Measurements from ENCODE around the gene C16orf46.

Gene C16orf46

GRCh38 chr16:81096715-81097208 lies 19.7 kb upstream of the C16orf46 start:
- peak overlapping the region; percentile 16 for H3K4me3 ChIP-seq (ENCODE audit: low read depth, low read length)
- DNase-seq (ENCODE audit: low read depth), result no peak
- in situ Hi-C loops (cut with HindIII; ENCODE audit: low sequenced_read_pairs), result no loop called here
- TF ChIP-seq CTCF (IDR thresholded peaks at IDR 0.05; ENCODE audit: low read depth, low read length, missing control alignments), result no peak

- DNase-seq (ENCODE audit: low read depth), result peak; percentile 97
- in situ Hi-C loops (cut with HindIII; ENCODE audit: low sequenced_read_pairs), result no loop called here
Measured at GRCh38 chr16:81095953-81096714, 19.1 kb upstream of the C16orf46 start, which contains the start of gene GCSH. Gene GCSH (minus strand): TSS chr16:81096395. CDS start chr16:81096278, 117 bp downstream.

DNA sequence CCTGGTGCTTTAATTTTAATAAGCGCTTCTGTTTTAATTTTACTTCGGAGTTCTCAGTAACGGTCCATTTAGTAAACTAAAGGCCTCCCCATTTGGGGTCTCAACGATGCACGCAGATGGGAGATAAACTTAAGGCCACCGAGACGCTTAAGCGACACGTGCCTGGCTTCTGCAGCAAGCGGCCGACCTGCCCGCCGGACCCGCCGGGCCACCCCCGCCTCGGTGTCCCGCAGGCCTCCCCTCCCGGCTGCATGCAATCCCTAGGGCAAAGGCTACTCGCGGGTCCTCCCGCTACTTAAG lies 18.6 kb upstream of the C16orf46 start:
- TF ChIP-seq CTCF (IDR thresholded peaks at IDR 0.05; ENCODE audit: low read depth, low read length, missing control alignments), result no peak
- DNase-seq (ENCODE audit: low read depth), result no peak
- in situ Hi-C loops (cut with HindIII; ENCODE audit: low sequenced_read_pairs), result no loop called here
- peak overlapping the region; percentile 79 for H3K4me3 ChIP-seq (ENCODE audit: low read depth, low read length)

More at GRCh38 chr16:81095953-81096714, 19.1 kb upstream of the C16orf46 start, which contains the start of gene GCSH:
- no peak for TF ChIP-seq CTCF (IDR thresholded peaks at IDR 0.05; ENCODE audit: low read depth, low read length, missing control alignments)
- H3K4me3 ChIP-seq (ENCODE audit: low read depth, low read length), result peak within 1 kb of the TSS; percentile 79

- TF ChIP-seq CTCF (IDR thresholded peaks at IDR 0.05; ENCODE audit: low read depth, low read length, missing control alignments), result no peak
- in situ Hi-C loops (cut with HindIII; ENCODE audit: low sequenced_read_pairs), result no loop called here
- peak; percentile 24 for DNase-seq (ENCODE audit: low read depth)
- peak overlapping the region; percentile 79 for H3K4me3 ChIP-seq (ENCODE audit: low read depth, low read length)
Measured at GRCh38 chr16:81094771-81095251, 17.8 kb upstream of the C16orf46 start.

GRCh38 chr16:81088836-81089235 lies 11.8 kb upstream of the C16orf46 start:
- TF ChIP-seq CTCF (IDR thresholded peaks at IDR 0.05; ENCODE audit: low read depth, low read length, missing control alignments), result no peak
- H3K4me3 ChIP-seq (ENCODE audit: low read depth, low read length), result no peak overlapping the region
- DNase-seq (ENCODE audit: low read depth), result no peak
- in situ Hi-C loops (cut with HindIII; ENCODE audit: low sequenced_read_pairs), result no loop called here

GRCh38 chr16:81081014-81081413 lies 4.0 kb upstream of the C16orf46 start:
- no peak for TF ChIP-seq CTCF (IDR thresholded peaks at IDR 0.05; ENCODE audit: low read depth, low read length, missing control alignments)
- in situ Hi-C loops (cut with HindIII; ENCODE audit: low sequenced_read_pairs), result loop anchor here (5.0 kb wide), 1 partner anchor 49 kb away; no protein-coding TSS in a partner anchor
- no peak for DNase-seq (ENCODE audit: low read depth)
- H3K4me3 ChIP-seq (ENCODE audit: low read depth, low read length), result no peak overlapping the region
